Measurements from ENCODE around the gene SLC12A4. TPM values are rescaled to one million over a fixed set of nuclear protein-coding genes. Genes with fewer than 3 reads are reported as not detected.
"Not testable (repeated sequence)": the region's sequence is repeated elsewhere in the genome, so short reads cannot be mapped to it uniquely, and the experiment has no call there.

Gene SLC12A4
- total RNA-seq, 1 donor from 2014 or later, result 36.0 TPM

GRCh38 chr16:67942510-67943255 is 25.8 kb downstream of the SLC12A4 start:
- TF ChIP-seq, protein P1, sequence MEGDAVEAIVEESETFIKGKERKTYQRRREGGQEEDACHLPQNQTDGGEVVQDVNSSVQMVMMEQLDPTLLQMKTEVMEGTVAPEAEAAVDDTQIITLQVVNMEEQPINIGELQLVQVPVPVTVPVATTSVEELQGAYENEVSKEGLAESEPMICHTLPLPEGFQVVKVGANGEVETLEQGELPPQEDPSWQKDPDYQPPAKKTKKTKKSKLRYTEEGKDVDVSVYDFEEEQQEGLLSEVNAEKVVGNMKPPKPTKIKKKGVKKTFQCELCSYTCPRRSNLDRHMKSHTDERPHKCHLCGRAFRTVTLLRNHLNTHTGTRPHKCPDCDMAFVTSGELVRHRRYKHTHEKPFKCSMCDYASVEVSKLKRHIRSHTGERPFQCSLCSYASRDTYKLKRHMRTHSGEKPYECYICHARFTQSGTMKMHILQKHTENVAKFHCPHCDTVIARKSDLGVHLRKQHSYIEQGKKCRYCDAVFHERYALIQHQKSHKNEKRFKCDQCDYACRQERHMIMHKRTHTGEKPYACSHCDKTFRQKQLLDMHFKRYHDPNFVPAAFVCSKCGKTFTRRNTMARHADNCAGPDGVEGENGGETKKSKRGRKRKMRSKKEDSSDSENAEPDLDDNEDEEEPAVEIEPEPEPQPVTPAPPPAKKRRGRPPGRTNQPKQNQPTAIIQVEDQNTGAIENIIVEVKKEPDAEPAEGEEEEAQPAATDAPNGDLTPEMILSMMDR (conservative IDR thresholded peaks at IDR 0.05), result no peak
- Mint-ChIP-seq H3K36me3 (ENCODE audit: low read depth) (no peaks in the 10 kb centered on the region), H3K27ac (ENCODE audit: unreplicated experiment) (no peak overlapping the region), H3K4me3 (no peak overlapping the region), H3K9me3 (no peaks in the 10 kb centered on the region), H3K27me3 (ENCODE audit: low read depth) (no peaks in the 10 kb centered on the region), H3K4me1 (peaks cover 9% of the 10 kb centered on the region)
- DNase-seq (ENCODE audit: low read depth, low spot score), result no peak

DNA sequence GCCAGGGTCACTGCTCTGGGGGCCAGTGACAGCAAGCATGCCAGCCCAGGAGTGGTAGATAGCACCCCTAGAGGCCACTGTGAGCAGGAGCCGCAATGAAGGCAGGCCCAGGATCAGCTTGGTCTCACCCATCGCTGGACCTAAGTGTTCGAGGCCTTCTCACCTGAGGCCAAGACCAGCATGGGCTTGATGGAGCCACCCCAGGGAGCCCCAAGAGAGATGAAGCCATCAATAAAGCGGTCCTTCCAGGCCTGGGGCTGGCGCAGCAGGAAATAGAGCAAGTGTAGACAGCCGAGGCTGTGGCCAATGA is 26.3 kb downstream of the SLC12A4 start:
- H3K4me1 Mint-ChIP-seq, result peaks cover 13% of the 10 kb centered on the region
- H3K9me3 Mint-ChIP-seq, result no peaks in the 10 kb centered on the region
- TF ChIP-seq, protein P1 (conservative IDR thresholded peaks at IDR 0.05), result peak; percentile 71
- DNase-seq (ENCODE audit: low read depth, low spot score), result peak; percentile 52
- no peaks in the 10 kb centered on the region for H3K36me3 Mint-ChIP-seq (ENCODE audit: low read depth)
- H3K4me3 Mint-ChIP-seq, result peak overlapping the region; percentile 69
- no peak overlapping the region for H3K27ac Mint-ChIP-seq (ENCODE audit: unreplicated experiment)
- no peaks in the 10 kb centered on the region for H3K27me3 Mint-ChIP-seq (ENCODE audit: low read depth)

DNA sequence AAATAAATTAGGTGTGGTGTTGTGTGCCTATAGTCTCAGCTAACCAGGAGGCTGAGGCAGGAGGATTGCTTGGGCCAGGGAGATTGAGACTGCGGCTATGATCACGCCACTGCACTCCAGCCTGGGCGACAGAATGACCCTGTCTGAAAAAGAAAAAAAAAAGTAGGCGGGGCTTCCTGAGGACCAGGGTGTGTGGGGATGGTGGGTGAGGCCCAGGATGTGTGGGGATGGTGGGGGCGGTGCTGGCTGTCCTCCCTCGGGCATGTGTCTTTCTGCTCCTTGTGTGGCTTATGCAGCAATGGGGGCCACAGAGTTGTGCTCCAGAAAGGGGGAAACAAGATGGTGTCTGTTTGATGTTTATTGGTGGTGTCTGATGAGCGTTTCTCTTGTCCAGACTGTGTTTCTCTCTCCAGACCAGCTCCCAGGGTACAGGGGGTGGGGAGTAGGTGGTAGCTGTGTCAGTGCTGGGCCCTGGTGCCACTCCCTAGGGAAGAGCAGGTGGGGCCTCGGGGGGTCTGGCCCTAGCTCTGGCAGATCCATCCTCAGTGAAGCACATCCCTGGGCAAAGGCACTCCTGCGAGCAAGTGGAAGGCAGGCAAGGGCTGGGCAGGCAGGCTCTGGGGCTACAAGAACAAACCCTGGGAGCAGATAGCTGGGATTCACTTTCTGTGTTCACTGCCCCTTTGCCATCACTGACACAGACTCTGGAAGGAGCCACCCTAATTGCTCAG is 26.8 kb downstream of the SLC12A4 start:
- no peaks in the 10 kb centered on the region for H3K9me3 Mint-ChIP-seq
- peak overlapping the region; percentile 69 for H3K4me3 Mint-ChIP-seq
- no peaks in the 10 kb centered on the region for H3K27me3 Mint-ChIP-seq (ENCODE audit: low read depth)
- H3K36me3 Mint-ChIP-seq (ENCODE audit: low read depth), result no peaks in the 10 kb centered on the region
- no peak overlapping the region for H3K27ac Mint-ChIP-seq (ENCODE audit: unreplicated experiment)
- DNase-seq (ENCODE audit: low read depth, low spot score), result no peak
- TF ChIP-seq, protein P1 (conservative IDR thresholded peaks at IDR 0.05), result no peak
- H3K4me1 Mint-ChIP-seq, result peaks cover 18% of the 10 kb centered on the region

GRCh38 chr16:67940446-67941089 is 27.9 kb downstream of the SLC12A4 start:
- no peak overlapping the region for H3K27ac Mint-ChIP-seq (ENCODE audit: unreplicated experiment)
- no peaks in the 10 kb centered on the region for H3K9me3 Mint-ChIP-seq
- peaks cover 4% of the 10 kb centered on the region for H3K27me3 Mint-ChIP-seq (ENCODE audit: low read depth)
- peak overlapping the region; percentile 56 for H3K4me3 Mint-ChIP-seq
- DNase-seq (ENCODE audit: low read depth, low spot score), result no peak
- peaks cover 22% of the 10 kb centered on the region for H3K4me1 Mint-ChIP-seq
- peaks cover 3% of the 10 kb centered on the region for H3K36me3 Mint-ChIP-seq (ENCODE audit: low read depth)
- TF ChIP-seq, protein P1 (conservative IDR thresholded peaks at IDR 0.05), result no peak

DNA sequence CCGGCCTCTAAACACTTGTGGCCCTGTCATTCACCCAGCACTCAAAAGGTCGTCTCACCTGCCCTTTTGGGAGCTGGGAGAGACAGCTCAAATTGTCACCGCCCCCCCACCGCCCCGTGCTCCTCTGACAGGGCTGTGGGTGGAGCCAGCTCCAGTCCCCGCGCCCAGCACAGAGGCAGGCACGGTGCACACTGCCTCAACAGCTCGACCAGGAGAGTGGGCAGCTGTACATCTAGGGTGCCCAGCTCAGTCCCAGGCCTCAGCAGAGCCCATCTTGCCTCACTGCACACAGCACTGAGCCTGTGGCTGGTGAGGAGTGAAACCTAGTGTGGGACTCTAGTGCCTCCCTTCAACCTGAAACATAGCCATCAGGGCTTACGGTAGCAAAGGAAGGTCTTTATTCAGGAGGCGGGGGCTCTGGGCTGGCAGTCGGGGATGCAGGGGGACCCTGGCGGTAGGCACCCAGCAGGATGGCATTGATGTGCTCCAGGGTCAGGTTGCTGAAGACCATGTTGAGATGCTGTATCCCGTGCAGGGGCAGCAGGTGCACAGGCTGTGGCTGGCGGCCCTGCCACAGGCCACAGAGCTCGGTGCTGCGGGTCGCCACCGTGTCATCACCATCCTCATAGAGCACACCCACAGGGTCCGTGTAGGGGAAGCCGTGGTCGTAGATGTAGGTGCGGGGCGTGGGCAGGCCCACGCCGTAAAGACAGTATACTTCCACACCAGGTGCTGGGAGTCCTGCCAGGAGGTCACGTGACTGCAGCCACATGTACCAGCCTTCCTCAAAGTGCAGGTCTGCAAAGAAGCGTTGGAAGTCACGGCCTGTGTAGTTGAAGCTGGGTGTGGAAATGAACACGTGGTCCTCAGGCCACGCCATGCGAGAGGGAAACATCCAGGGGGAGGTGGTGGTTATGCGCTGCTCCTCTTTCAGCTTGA is 28.7 kb downstream of the SLC12A4 start:
- DNase-seq (ENCODE audit: low read depth, low spot score), result no peak
- H3K4me3 Mint-ChIP-seq, result no peak overlapping the region
- peaks cover 7% of the 10 kb centered on the region for H3K27me3 Mint-ChIP-seq (ENCODE audit: low read depth)
- TF ChIP-seq, protein P1 (conservative IDR thresholded peaks at IDR 0.05), result no peak
- peaks cover 3% of the 10 kb centered on the region for H3K36me3 Mint-ChIP-seq (ENCODE audit: low read depth)
- peaks cover 30% of the 10 kb centered on the region for H3K4me1 Mint-ChIP-seq
- no peaks in the 10 kb centered on the region for H3K9me3 Mint-ChIP-seq
- no peak overlapping the region for H3K27ac Mint-ChIP-seq (ENCODE audit: unreplicated experiment)

DNA sequence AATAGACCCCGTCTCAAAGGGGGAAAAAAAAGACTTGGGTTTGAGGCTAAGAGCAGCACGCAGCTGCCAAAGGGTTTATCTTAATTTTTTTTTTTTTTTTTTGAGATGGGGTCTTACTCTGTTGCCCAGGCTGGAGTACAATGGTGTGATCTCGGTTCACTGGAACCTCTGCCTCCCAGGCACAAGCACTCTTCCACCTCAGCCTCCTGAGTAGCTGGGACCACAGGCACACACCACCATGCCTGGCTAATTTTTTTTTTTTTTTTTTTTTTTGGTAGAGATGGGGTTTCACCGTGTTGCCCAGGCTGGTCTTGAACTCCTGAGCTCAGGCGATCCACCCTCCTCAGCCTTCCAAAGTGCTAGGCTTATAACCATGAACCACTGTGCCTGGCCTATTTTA is 30.7 kb downstream of the SLC12A4 start:
- not testable (repeated sequence) for DNase-seq (ENCODE audit: low read depth, low spot score); H3K27me3 Mint-ChIP-seq (ENCODE audit: low read depth); H3K9me3 Mint-ChIP-seq; H3K27ac Mint-ChIP-seq (ENCODE audit: unreplicated experiment); H3K36me3 Mint-ChIP-seq (ENCODE audit: low read depth)
- Mint-ChIP-seq H3K4me1 (peaks cover 39% of the 10 kb centered on the region), H3K4me3 (peak overlapping the region; percentile 99)

Data from neural crest cell (in vitro differentiated cells).